ENCODE data around the gene AGBL1. TPM values are rescaled to one million over a fixed set of nuclear protein-coding genes. Genes with fewer than 3 reads are reported as not detected.

The AGBL1 gene
- total and polyA plus RNA-seq, 11 donors, result under 0.01 to 0.08 (median 0.02) TPM; not detected in 8

DNA sequence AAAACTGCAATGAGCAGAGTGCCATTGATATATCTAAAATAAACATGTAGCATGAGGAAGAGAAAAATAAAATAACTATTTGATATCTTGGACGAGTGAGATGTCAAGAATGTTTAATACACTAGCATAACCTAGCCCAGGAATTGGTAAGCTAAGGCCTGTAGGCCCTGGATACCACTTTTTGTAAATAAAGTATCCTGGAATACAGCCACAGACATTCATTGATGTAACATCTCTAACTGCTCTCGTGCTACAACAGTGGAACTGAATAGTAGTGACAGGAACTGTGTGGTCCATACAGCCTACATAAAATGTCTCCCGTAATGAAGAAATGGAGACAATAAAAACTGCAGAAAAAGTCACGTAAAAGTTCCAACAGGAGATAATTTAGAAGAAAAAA, 869.0 kb downstream of the AGBL1 start:
- TF ChIP-seq, protein P1, sequence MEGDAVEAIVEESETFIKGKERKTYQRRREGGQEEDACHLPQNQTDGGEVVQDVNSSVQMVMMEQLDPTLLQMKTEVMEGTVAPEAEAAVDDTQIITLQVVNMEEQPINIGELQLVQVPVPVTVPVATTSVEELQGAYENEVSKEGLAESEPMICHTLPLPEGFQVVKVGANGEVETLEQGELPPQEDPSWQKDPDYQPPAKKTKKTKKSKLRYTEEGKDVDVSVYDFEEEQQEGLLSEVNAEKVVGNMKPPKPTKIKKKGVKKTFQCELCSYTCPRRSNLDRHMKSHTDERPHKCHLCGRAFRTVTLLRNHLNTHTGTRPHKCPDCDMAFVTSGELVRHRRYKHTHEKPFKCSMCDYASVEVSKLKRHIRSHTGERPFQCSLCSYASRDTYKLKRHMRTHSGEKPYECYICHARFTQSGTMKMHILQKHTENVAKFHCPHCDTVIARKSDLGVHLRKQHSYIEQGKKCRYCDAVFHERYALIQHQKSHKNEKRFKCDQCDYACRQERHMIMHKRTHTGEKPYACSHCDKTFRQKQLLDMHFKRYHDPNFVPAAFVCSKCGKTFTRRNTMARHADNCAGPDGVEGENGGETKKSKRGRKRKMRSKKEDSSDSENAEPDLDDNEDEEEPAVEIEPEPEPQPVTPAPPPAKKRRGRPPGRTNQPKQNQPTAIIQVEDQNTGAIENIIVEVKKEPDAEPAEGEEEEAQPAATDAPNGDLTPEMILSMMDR (IDR thresholded peaks at IDR 0.05), result no peak
- TF ChIP-seq POLR2A (IDR thresholded peaks at IDR 0.05), result no peak
- DNase-seq, result no peak
- no peaks in the 10 kb centered on the region for H3K27me3 ChIP-seq
- no peaks in the 10 kb centered on the region for H3K36me3 ChIP-seq
- H3K27ac ChIP-seq, result no peak overlapping the region
- no peak overlapping the region for H3K4me3 ChIP-seq
- 71 to 84% (median 77%) methylated on average over 4 of the region's 4 CpGs for WGBS, 4 donors
- H3K4me1 ChIP-seq, result no peaks in the 10 kb centered on the region
- intact Hi-C loops (cut with DNase I), result no loop called here
- no peaks in the 10 kb centered on the region for H3K9me3 ChIP-seq
- ATAC-seq, result no peak

DNA sequence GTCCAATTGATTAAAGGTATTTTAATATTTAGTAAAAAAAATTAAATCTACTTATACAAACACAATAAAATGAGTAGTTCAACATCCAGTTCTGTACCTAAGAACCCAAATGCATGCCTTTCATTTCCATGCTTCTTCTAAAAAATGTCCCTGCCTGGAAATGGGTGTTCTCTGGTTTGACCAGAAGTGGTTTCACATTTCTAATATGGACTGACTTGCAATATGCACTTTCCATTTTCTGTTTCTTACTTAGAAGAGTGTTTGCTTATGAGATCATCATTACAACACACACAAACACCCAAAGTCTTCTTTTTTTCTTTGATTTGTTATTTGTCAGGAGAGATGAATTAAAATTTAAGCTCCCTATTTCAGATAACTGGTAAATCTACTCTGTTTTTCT, 879.6 kb downstream of the AGBL1 start:
- H3K4me3 ChIP-seq, result no peak overlapping the region
- H3K27ac ChIP-seq, result no peak overlapping the region
- no peak for DNase-seq
- TF ChIP-seq, protein P1 (IDR thresholded peaks at IDR 0.05), result no peak
- TF ChIP-seq POLR2A (IDR thresholded peaks at IDR 0.05), result no peak
- intact Hi-C loops (cut with DNase I), result no loop called here
- H3K9me3 ChIP-seq, result no peaks in the 10 kb centered on the region
- ATAC-seq, result no peak
- H3K36me3 ChIP-seq, result no peaks in the 10 kb centered on the region
- H3K4me1 ChIP-seq, result no peaks in the 10 kb centered on the region
- H3K27me3 ChIP-seq, result no peaks in the 10 kb centered on the region

DNA sequence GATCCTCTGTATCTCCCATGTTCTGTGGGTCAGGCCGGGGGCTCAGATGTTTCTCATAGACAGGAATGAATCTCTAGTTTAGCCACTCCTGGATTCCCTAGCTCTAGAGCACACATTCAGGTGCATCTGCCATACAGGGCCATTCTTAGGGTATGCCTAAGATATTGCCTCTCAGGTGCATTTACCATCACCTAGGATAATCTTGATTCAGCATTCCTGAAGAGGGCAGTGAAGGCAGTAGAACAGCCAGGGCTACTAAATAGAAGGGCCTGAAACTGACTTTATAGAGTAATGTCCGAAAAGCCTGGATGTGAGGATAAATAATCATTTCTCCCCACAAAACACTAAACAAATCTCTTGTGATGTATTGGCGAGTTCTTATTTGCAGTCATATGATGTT, 882.0 kb downstream of the AGBL1 start:
- Histone ChIP-seq H3K36me3 (no peaks in the 10 kb centered on the region), H3K27ac (no peak overlapping the region), H3K4me1 (no peaks in the 10 kb centered on the region), H3K9me3 (peaks cover 0 to 14% (median 0%) of the 10 kb centered on the region in 12 donors), H3K27me3 (no peaks in the 10 kb centered on the region), H3K4me3 (no peak overlapping the region)
- no peak for DNase-seq
- intact Hi-C loops (cut with DNase I), result no loop called here
- 83 to 86% (median 84%) methylated on average over 3 of the region's 3 CpGs for WGBS, 4 donors
- TF ChIP-seq, protein P1 (IDR thresholded peaks at IDR 0.05), result no peak
- TF ChIP-seq POLR2A (IDR thresholded peaks at IDR 0.05), result no peak
- no peak for ATAC-seq

GRCh38 chr15:86964271-86964670, 884.6 kb downstream of the AGBL1 start:
- WGBS, 4 donors, result 33 to 52% (median 43%) methylated on average over 1 of the region's 1 CpG
- peaks cover 0 to 18% (median 0%) of the 10 kb centered on the region in 12 donors for H3K9me3 ChIP-seq
- no peaks in the 10 kb centered on the region for H3K36me3 ChIP-seq
- ATAC-seq (no peak), DNase-seq (no peak)
- no peaks in the 10 kb centered on the region for H3K27me3 ChIP-seq
- no peak overlapping the region for H3K4me3 ChIP-seq
- intact Hi-C loops (cut with DNase I), result no loop called here
- H3K4me1 ChIP-seq, result no peaks in the 10 kb centered on the region
- TF ChIP-seq, protein P1 (IDR thresholded peaks at IDR 0.05), result no peak
- no peak for TF ChIP-seq POLR2A (IDR thresholded peaks at IDR 0.05)
- H3K27ac ChIP-seq, result no peak overlapping the region

Data from heart left ventricle (tissue), 16 donors.